SW 1271 (cell line): ENCODE results near the gene STK24.

Source experiments
- DNase-seq, 2 experiments: peaks; one replicate each; lab custom pipeline; 2025; lab: John Stamatoyannopoulos, UW

STK24 gene

GRCh38 chr13:98532254-98532653, 44.7 kb downstream of the STK24 start:
- no peak for DNase-seq

GRCh38 chr13:98530217-98530616, 46.7 kb downstream of the STK24 start:
- DNase-seq, result no peak

GRCh38 chr13:98529171-98529570, 47.7 kb downstream of the STK24 start:
- no peak for DNase-seq

- no peak for DNase-seq
Observed at GRCh38 chr13:98528663-98529064, 48.2 kb downstream of the STK24 start.

- DNase-seq, result no peak
Observed at GRCh38 chr13:98527526-98527925, 49.4 kb downstream of the STK24 start.

- no peak for DNase-seq
Observed at GRCh38 chr13:98526182-98526512, 50.8 kb downstream of the STK24 start.

GRCh38 chr13:98525456-98526181, 51.3 kb downstream of the STK24 start:
- no peak for DNase-seq

- no peak for DNase-seq
Observed at GRCh38 chr13:98524793-98525192, 52.1 kb downstream of the STK24 start.

GRCh38 chr13:98524391-98524790, 52.5 kb downstream of the STK24 start:
- no peak for DNase-seq

- no peak for DNase-seq
Observed at GRCh38 chr13:98523455-98524102, 53.3 kb downstream of the STK24 start.

- DNase-seq, result no peak
Observed at GRCh38 chr13:98522371-98522770, 54.5 kb downstream of the STK24 start.

GRCh38 chr13:98521461-98522247, 55.3 kb downstream of the STK24 start:
- DNase-seq, result peak in 1 of 2 experiments; percentile 64

GRCh38 chr13:98520674-98521449, 56.0 kb downstream of the STK24 start:
- DNase-seq, result no peak

- DNase-seq, result no peak
Observed at GRCh38 chr13:98519976-98520375, 56.9 kb downstream of the STK24 start.

- DNase-seq, result no peak
Observed at GRCh38 chr13:98517576-98518310, 59.2 kb downstream of the STK24 start.

- no peak for DNase-seq
Observed at GRCh38 chr13:98515818-98516465, 61.0 kb downstream of the STK24 start.

GRCh38 chr13:98514288-98514687, 62.6 kb downstream of the STK24 start:
- DNase-seq, result no peak

- DNase-seq, result no peak
Observed at GRCh38 chr13:98513837-98514236, 63.1 kb downstream of the STK24 start.

- DNase-seq, result no peak
Observed at GRCh38 chr13:98512774-98513665, 63.9 kb downstream of the STK24 start.

GRCh38 chr13:98511435-98511834, 65.5 kb downstream of the STK24 start:
- DNase-seq, result no peak
